ENCODE data around the gene ELSPBP1. TPM values are rescaled to one million over a fixed set of nuclear protein-coding genes. Genes with fewer than 3 reads are reported as not detected.

Gene ELSPBP1
- total RNA-seq, 4 donors from 2014 or later = not detected

- H3K27me3 ChIP-seq = no peaks in the 10 kb centered on the region
- DNase-seq (ENCODE audit: low spot score in 2 of 2) = no peak
- H3K4me1 ChIP-seq = no peaks in the 10 kb centered on the region
- H3K36me3 ChIP-seq = no peaks in the 10 kb centered on the region
- WGBS, 2 donors = 55 to 69% methylated on average over 3 of the region's 3 CpGs
- H3K4me3 ChIP-seq = no peak overlapping the region
- TF ChIP-seq CTCF (IDR thresholded peaks at IDR 0.05) = no peak
- no peak for TF ChIP-seq POLR2A (IDR thresholded peaks at IDR 0.05)
- TF ChIP-seq EP300 (IDR thresholded peaks at IDR 0.05) = no peak
- H3K27ac ChIP-seq = no peak overlapping the region
- H3K9me3 ChIP-seq = no peaks in the 10 kb centered on the region
Observed at GRCh38 chr19:48025480-48025879, 31.0 kb downstream of the ELSPBP1 start.

GRCh38 chr19:48029431-48029830, 35.0 kb downstream of the ELSPBP1 start:
- no peak for DNase-seq (ENCODE audit: low spot score in 2 of 2)
- 65 to 76% methylated on average over 7 of the region's 7 CpGs for WGBS, 2 donors
- H3K27ac ChIP-seq = no peak overlapping the region
- H3K4me1 ChIP-seq = no peaks in the 10 kb centered on the region
- H3K27me3 ChIP-seq = no peaks in the 10 kb centered on the region
- no peak overlapping the region for H3K4me3 ChIP-seq
- no peaks in the 10 kb centered on the region for H3K9me3 ChIP-seq
- TF ChIP-seq EP300 (IDR thresholded peaks at IDR 0.05) (no peak), POLR2A (IDR thresholded peaks at IDR 0.05) (no peak), CTCF (IDR thresholded peaks at IDR 0.05) (no peak)
- no peaks in the 10 kb centered on the region for H3K36me3 ChIP-seq

- H3K9me3 ChIP-seq = no peaks in the 10 kb centered on the region
- TF ChIP-seq POLR2A (IDR thresholded peaks at IDR 0.05) = no peak
- no peak for TF ChIP-seq CTCF (IDR thresholded peaks at IDR 0.05)
- TF ChIP-seq EP300 (IDR thresholded peaks at IDR 0.05) = no peak
- H3K4me1 ChIP-seq = no peaks in the 10 kb centered on the region
- no peaks in the 10 kb centered on the region for H3K27me3 ChIP-seq
- no peaks in the 10 kb centered on the region for H3K36me3 ChIP-seq
- H3K27ac ChIP-seq = no peak overlapping the region
- WGBS, 2 donors = 60 to 61% methylated on average over 10 of the region's 10 CpGs
- H3K4me3 ChIP-seq = no peak overlapping the region
- no peak for DNase-seq (ENCODE audit: low spot score in 2 of 2)
Observed at GRCh38 chr19:48030073-48030472, 35.6 kb downstream of the ELSPBP1 start.

GRCh38 chr19:48033604-48034003, 39.2 kb downstream of the ELSPBP1 start:
- Histone ChIP-seq H3K36me3 (no peaks in the 10 kb centered on the region), H3K9me3 (peaks cover 0 to 28% (median 1%) of the 10 kb centered on the region in 4 donors), H3K27ac (no peak overlapping the region), H3K4me3 (no peak overlapping the region), H3K27me3 (no peaks in the 10 kb centered on the region), H3K4me1 (no peaks in the 10 kb centered on the region)
- no peak for DNase-seq (ENCODE audit: low spot score in 2 of 2)
- TF ChIP-seq CTCF (IDR thresholded peaks at IDR 0.05) = no peak
- TF ChIP-seq EP300 (IDR thresholded peaks at IDR 0.05) = no peak
- TF ChIP-seq POLR2A (IDR thresholded peaks at IDR 0.05) = no peak
- WGBS, 2 donors = 63 to 65% methylated on average over 5 of the region's 5 CpGs

- H3K4me1 ChIP-seq = no peaks in the 10 kb centered on the region
- peaks cover 0 to 28% (median 1%) of the 10 kb centered on the region in 4 donors for H3K9me3 ChIP-seq
- WGBS, 2 donors = 87 to 92% methylated on average over 2 of the region's 2 CpGs
- DNase-seq (ENCODE audit: low spot score in 2 of 2) = no peak
- no peak for TF ChIP-seq CTCF (IDR thresholded peaks at IDR 0.05)
- no peak for TF ChIP-seq POLR2A (IDR thresholded peaks at IDR 0.05)
- TF ChIP-seq EP300 (IDR thresholded peaks at IDR 0.05) = no peak
- no peaks in the 10 kb centered on the region for H3K27me3 ChIP-seq
- H3K36me3 ChIP-seq = no peaks in the 10 kb centered on the region
- H3K27ac ChIP-seq = no peak overlapping the region
- no peak overlapping the region for H3K4me3 ChIP-seq
Observed at GRCh38 chr19:48036765-48037164, 42.3 kb downstream of the ELSPBP1 start.
